ENCODE measurements around the gene BEND5. TPM values are rescaled to one million over a fixed set of nuclear protein-coding genes. Genes with fewer than 3 reads are reported as not detected.

Gene BEND5
- polyA plus RNA-seq, 3 donors, result 25.5 to 31.4 (median 26.5) TPM

GRCh38 chr1:48777219-48777895 is 666 bp upstream of the BEND5 start:
- peak in 1 of 11 donors; percentile 36 for DNase-seq (ENCODE audit: extremely low read depth in 1 of 11, low read depth in 9 of 11, low spot score in 4 of 11)

DNA sequence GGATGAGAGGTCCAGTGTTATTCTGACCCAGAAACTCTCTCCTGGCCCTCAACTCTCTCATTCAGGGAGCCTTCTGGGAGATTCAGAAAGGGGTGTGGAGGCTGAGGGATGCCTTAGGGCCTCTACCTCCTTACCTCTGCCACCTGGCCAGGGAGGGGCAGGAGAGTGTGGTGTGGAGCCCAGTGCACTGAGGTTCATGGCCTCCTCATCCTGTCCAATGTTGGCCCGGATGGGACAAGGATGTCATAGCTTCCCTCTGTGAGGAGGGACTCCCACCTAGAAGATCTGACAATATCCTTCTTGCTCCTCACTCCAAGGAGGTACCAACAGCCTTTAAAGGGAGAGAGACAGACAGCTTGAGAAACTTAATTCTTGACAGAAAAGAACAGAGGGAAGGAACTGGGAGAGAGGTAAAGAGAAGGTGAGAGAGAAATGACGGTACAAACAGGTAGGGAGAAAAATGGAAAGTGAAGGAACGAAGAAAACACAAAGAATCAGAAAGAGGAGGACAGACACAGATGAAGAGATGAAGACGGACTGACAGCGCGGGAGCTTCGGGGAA is 779 bp downstream of the BEND5 start:
- no peak for DNase-seq (ENCODE audit: extremely low read depth in 1 of 11, low read depth in 9 of 11, low spot score in 4 of 11)

- DNase-seq (ENCODE audit: extremely low read depth in 1 of 11, low read depth in 9 of 11, low spot score in 4 of 11), result no peak
Observed at GRCh38 chr1:48773133-48773532, 3.6 kb downstream of the BEND5 start.

GRCh38 chr1:48772211-48772610 is 4.5 kb downstream of the BEND5 start:
- DNase-seq (ENCODE audit: extremely low read depth in 1 of 11, low read depth in 9 of 11, low spot score in 4 of 11), result peak in 1 of 11 donors; percentile 28

DNA sequence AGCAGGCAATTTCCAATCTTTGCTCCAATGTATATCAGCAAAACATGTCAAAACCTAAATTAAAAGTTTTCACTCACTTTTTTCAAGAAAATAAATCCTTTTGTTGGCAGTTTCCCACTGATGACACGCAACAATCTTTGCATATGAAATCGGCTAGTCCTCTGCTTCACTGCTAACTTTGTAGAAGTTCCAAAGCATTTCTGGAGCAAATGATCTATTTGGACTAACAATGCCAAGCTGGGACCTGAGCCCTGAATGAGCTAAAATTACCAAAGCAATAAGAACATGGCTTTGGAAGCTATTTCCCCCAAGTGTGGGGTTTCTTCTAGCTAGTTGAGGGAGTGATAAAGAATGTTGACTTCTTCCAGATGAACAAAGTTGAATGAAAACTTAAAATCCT is 5.1 kb downstream of the BEND5 start:
- DNase-seq (ENCODE audit: extremely low read depth in 1 of 11, low read depth in 9 of 11, low spot score in 4 of 11), result no peak

DNA sequence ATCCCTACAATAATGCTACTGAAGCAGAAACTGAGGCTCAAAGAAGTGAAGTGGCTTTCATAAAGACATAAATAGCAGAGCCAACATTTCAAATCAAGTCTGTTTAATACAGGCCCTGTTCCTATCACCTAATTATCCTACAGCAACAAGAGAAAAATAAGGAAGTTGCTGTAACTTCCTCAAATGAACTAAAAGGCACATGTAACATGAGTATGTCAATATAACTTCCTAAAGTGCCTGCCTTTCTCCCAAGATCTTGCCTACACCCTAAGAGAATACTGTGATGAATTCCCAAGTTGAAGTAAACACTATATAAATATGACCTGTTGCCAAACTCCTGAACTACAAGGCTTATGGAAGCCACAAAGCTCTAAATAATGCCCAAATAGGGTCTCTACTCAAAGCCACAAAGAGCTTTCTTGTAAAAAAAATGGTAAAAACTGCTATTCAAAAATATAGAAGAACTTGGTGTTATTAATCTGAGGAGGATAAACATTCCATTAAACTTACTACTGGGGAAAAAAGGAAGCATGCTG is 8.6 kb downstream of the BEND5 start:
- no peak for DNase-seq (ENCODE audit: extremely low read depth in 1 of 11, low read depth in 9 of 11, low spot score in 4 of 11)

DNA sequence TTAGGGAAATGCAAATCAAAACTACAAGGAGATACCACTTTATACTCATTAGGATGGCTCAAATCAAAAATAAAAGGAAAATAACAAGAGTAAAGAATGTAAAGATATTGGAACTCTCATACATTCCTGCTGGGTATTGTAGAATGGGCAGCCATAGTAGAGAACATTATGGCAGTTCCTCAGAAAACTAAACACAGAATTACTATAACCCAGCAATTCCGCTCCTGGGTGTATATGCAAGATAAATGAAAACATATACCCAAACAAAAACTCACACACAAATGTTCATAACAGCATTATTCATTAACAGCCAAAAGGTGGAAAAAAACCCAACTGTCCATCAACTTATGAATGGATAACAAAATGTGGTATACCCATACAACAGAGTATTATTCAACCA is 11.4 kb downstream of the BEND5 start:
- DNase-seq (ENCODE audit: extremely low read depth in 1 of 11, low read depth in 9 of 11, low spot score in 4 of 11), result no peak

GRCh38 chr1:48761986-48762385 is 14.7 kb downstream of the BEND5 start:
- DNase-seq (ENCODE audit: extremely low read depth in 1 of 11, low read depth in 9 of 11, low spot score in 4 of 11), result no peak

DNA sequence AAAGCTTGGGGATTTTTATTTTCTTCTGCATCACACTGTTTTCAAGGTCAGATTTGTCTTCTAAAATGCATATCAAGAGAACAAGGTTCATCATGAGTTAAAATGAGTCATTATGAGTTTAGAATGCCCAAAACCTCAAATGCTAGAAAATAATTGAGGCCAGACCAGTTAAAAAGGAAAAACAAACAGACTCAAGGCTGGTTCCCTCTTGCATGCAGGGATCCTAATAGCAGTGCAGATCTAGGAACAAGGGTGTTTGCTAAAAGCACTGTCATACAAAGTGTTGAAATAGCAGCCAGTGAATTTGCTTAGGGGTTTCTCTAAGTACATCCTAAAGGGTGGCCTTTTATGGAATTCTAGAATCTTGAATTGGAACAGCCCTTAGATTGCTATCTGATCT is 15.3 kb downstream of the BEND5 start:
- DNase-seq (ENCODE audit: extremely low read depth in 1 of 11, low read depth in 9 of 11, low spot score in 4 of 11), result no peak

- no peak for DNase-seq (ENCODE audit: extremely low read depth in 1 of 11, low read depth in 9 of 11, low spot score in 4 of 11)
Observed at GRCh38 chr1:48760857-48761256, 15.8 kb downstream of the BEND5 start.

DNA sequence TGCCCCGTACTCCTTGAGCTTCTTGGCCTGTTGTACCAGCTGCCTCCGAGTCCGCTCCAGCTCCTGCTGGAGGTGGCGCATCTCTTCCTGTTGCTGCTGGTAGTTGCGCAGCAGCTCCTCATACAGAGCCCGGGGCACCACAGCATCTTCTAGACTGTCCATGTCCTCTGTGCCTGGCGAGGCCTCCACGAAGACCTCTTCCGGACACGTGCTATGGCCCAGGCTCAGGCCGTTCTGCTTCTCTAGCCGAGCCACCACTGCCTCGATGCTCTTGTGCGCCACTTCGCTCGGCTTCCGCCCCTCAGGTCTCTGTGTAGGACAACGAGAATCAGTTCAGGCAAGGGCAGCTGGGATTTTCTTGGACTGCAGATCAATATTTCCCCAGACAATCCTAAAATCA is 17.7 kb downstream of the BEND5 start:
- no peak for DNase-seq (ENCODE audit: extremely low read depth in 1 of 11, low read depth in 9 of 11, low spot score in 4 of 11)

GRCh38 chr1:48757363-48757762 is 19.3 kb downstream of the BEND5 start:
- no peak for DNase-seq (ENCODE audit: extremely low read depth in 1 of 11, low read depth in 9 of 11, low spot score in 4 of 11)

- DNase-seq (ENCODE audit: extremely low read depth in 1 of 11, low read depth in 9 of 11, low spot score in 4 of 11), result no peak
Observed at GRCh38 chr1:48756683-48757316, 19.9 kb downstream of the BEND5 start.

GRCh38 chr1:48753293-48753692 is 23.4 kb downstream of the BEND5 start:
- no peak for DNase-seq (ENCODE audit: extremely low read depth in 1 of 11, low read depth in 9 of 11, low spot score in 4 of 11)

GRCh38 chr1:48750109-48750508 is 26.6 kb downstream of the BEND5 start:
- DNase-seq (ENCODE audit: extremely low read depth in 1 of 11, low read depth in 9 of 11, low spot score in 4 of 11), result no peak

- no peak for DNase-seq (ENCODE audit: extremely low read depth in 1 of 11, low read depth in 9 of 11, low spot score in 4 of 11)
Observed at GRCh38 chr1:48749068-48749467, 27.6 kb downstream of the BEND5 start.

DNA sequence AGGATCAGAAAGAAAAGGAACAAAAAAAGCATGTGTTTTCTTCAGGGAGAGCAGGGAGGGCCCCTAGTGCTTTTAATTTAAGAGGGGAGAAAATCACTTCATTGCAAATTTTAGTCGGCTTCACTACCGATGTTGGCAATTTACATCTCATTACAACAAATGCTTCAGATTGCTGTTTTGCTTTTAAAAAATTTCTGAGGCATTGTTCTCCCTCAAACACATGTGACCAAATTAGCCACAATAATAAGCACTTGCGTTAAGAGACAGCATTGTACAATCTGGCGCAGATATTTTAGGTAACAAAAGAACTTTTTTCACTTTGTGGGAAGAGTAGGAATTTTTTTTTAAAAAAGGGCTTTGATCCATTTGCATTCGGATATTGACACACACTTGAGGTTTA is 29.8 kb downstream of the BEND5 start:
- no peak for DNase-seq (ENCODE audit: extremely low read depth in 1 of 11, low read depth in 9 of 11, low spot score in 4 of 11)

DNA sequence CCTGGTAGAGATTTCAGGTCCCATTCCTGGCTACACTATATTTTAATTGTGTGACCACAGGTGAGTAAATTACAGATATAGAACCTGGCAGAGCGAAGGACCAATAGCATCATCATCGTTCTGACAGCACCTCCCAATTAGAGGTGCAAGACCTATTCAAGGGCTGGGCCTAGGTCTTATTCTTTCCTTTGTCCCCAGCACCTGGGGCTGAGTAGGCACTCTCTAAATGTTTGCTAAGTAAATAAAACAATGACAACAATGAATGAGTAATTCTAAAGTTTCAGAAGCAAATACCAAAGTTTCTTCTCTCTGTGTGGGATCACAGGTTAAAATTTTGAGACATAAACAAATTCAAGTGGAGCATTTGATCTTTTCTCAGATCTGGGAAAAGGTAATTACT is 32.7 kb downstream of the BEND5 start:
- DNase-seq (ENCODE audit: extremely low read depth in 1 of 11, low read depth in 9 of 11, low spot score in 4 of 11), result no peak

GRCh38 chr1:48743480-48743879 is 33.2 kb downstream of the BEND5 start:
- no peak for DNase-seq (ENCODE audit: extremely low read depth in 1 of 11, low read depth in 9 of 11, low spot score in 4 of 11)

GRCh38 chr1:48741380-48741779 is 35.3 kb downstream of the BEND5 start:
- no peak for DNase-seq (ENCODE audit: extremely low read depth in 1 of 11, low read depth in 9 of 11, low spot score in 4 of 11)

All from renal cortex interstitium (tissue), 11 donors.